T47D (cell line): ENCODE results near the gene KCNJ4.

ENCODE experiments used
- DNase-seq, 2 experiments: peaks; one replicate each; pipeline versions ENCODE4 v3.0.0 to v3.0.0-alpha.2; 2011 to 2012; ENCODE audit warnings: low read depth in 1 of 2, low spot score in 1 of 2
- JUND ChIP-seq: IDR thresholded peaks from 2 replicates; pipeline ENCODE4 v1.6.1; 2012; ENCODE audit warnings: low read depth
- in situ Hi-C: cut with HindIII; loops from 2 replicates; pipeline ENCODE4 v1.10.0; 2016; ENCODE audit warnings: low sequenced_read_pairs, low pct_unique_long_range_greater_than_20kb

KCNJ4 gene

DNA sequence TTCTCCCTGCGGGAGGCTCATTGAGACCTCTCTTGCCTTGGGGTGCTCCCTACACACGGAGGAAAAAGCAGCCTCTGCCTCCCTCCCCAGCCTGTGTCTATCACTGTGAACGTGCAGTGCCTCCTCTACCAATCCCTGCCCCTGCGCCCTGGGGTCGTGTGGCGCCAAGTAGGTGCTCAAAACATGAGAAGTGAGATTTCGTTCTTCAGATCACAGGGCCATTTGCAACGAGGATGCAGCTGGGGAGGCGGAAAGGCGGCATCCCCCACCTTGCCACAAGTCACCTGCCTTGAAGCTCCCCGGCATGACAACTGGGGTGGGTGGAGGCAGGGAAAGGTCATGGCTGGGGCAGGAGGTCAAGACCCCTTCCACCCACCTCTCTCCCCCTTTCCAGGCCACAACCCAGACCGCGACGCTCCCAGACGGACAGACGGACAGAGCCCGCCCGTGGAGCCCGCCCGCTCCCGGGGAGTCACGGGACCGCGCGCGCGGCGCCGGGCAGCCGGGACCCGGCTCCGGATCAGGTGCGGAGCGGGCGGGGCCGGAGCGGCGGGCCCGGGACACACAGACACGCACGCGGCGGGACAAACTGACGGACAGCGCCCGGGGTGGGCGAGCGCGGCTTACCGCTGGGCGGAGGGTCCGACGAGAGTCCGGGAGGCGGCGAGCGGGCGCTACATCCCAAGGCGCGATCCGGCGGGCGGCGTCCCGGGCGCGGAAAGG is 485 bp downstream of the KCNJ4 start:
- TF ChIP-seq JUND, result no peak
- in situ Hi-C loops, result no loop called here
- DNase-seq, result no peak

- DNase-seq, result no peak
- no peak for TF ChIP-seq JUND
- in situ Hi-C loops, result no loop called here
These were observed 1.0 kb downstream of the KCNJ4 start for GRCh38 chr22:38453996-38454352.

- no peak for DNase-seq
- no peak for TF ChIP-seq JUND
- in situ Hi-C loops, result no loop called here
These were observed 1.8 kb downstream of the KCNJ4 start for GRCh38 chr22:38453066-38453672.

DNA sequence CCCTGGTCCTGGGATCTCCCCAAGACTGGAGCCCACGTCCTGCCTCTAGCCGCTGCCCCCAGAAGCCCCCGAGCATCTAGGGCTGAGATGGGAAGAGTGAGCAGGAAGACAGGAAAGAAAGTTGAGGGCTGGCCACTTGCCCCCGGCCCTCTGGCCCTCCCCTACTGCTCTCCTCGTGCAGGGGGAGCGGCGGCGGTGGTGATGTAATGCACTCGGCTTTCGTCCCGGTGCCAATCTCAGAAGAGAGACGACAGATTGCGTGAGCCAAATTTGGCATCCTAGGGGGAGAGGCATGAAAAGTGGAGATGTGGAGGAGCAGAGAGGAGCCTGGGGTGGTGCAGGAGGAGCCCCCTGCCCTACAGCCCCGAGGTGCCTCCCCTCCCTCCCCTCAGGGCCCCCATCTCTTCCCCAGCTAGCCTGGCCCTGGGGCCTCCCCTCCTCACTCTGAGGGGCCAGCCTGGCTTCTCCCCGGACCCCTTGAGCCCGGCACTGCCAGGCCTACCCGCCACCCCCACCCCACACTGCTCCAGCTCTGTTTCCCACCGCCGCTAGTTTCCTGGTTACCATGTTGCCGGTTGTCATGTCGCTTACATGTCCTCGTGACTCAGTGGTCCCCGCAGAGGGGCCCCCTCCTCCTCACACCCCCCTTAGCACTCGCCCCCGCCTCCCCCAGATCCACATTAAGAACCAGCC is 2.5 kb downstream of the KCNJ4 start:
- in situ Hi-C loops, result no loop called here
- no peak for TF ChIP-seq JUND
- no peak for DNase-seq

- in situ Hi-C loops, result no loop called here
- TF ChIP-seq JUND, result no peak
- DNase-seq, result no peak
These were observed 3.1 kb downstream of the KCNJ4 start for GRCh38 chr22:38451864-38452263.

DNA sequence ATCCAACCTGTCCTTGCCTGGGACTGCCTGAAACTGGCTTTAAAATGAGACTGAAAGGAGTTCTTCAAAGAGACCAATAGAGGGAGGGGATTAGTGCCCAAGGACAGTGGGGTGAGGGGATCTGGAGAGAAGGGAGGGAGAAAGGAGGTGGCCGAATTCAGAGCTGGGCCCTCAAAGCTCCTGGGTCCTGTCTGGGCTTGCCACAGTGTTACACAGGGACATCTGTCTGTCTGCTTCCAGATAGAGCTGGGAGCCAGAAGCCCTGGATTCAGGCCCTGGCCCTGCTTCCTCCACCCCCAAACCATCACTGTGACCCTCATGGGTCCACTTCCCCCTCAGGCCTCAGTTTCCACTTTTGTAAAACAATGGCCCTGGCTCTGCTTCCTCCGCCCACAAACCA is 3.6 kb downstream of the KCNJ4 start:
- in situ Hi-C loops, result no loop called here

DNA sequence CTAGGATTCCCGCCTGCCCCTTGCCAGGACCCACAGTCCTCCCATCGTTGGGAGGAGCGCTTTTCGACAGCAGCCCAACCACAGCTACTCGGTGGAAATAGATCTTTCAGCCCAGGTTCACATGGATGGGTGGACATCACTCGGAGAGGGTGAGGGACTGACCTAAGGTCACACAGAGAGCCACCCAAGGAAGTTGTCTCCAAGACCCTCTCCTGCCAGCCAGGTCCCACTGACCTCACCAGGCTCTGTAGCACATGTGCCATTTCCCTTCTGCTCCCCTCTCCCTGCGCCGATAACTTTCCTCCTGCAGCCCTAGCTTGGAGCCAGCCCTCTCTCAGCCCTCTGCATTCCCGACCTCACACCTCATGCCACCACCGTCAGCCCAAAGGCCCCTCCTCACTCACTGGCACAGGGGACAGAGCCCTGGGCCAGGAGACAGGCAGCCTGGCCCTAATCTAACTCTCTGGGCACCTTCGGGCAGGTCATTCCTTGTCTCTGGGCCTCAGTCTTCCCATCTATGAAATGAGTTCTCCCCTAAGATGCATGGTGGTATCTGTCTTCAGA is 4.7 kb downstream of the KCNJ4 start:
- no peak for TF ChIP-seq JUND
- no peak for DNase-seq
- in situ Hi-C loops, result no loop called here

More for the DNA sequence above, 3.6 kb downstream of the KCNJ4 start:
- DNase-seq, result no peak
- no peak for TF ChIP-seq JUND

DNA sequence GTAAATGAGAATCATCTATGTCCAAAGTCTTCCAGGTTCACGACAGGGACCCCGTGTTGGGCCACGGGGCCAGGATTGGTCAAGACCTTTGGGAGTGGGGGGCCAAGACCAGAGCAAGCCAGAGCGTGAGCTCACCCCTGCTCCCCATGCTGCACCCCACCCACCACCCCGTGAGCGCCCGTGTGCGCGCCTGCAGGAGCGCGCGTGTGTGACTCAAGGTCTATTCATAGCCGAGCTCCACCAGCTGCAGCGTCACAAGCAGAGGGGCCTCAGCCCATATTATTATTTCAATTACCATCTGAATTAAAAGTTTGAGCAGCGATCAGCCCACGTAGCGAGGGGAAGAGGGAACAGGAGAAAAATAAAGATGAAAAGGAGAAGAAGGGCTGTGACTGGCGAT is 5.2 kb downstream of the KCNJ4 start:
- in situ Hi-C loops, result no loop called here
- DNase-seq, result no peak
- no peak for TF ChIP-seq JUND

- TF ChIP-seq JUND, result no peak
- in situ Hi-C loops, result no loop called here
- no peak for DNase-seq
These were observed 5.9 kb downstream of the KCNJ4 start for GRCh38 chr22:38448945-38449745.

- in situ Hi-C loops, result no loop called here
- no peak for TF ChIP-seq JUND
- DNase-seq, result no peak
These were observed 8.9 kb downstream of the KCNJ4 start for GRCh38 chr22:38446018-38446601.

GRCh38 chr22:38444783-38445182 is 10.2 kb downstream of the KCNJ4 start:
- no peak for TF ChIP-seq JUND
- DNase-seq, result no peak
- in situ Hi-C loops, result no loop called here
